Osteoblast (primary cell): ENCODE results near the gene CENPF. TPM values are rescaled to one million over a fixed set of nuclear protein-coding genes. Genes with fewer than 3 reads are reported as not detected.
"Not testable (repeated sequence)": the region's sequence is repeated elsewhere in the genome, so short reads cannot be mapped to it uniquely, and the experiment has no call there.

ENCODE experiments used
- DNase-seq: peaks from one replicate; pipeline ENCODE4 v3.0.0; 2011; ENCODE audit warnings: low spot score, mixed read lengths; ENCODE audit not compliant: insufficient read length; ENCODE audit errors: missing footprints
- H2AFZ ChIP-seq: 2 replicates; pipeline ENCODE4 v1.6.0; 2011; ENCODE audit warnings: mild to moderate bottlenecking, low read length
- H3K27ac ChIP-seq: 2 replicates; pipeline ENCODE4 v1.5.1; 2011; ENCODE audit warnings: mild to moderate bottlenecking, low read depth, low read length, moderate library complexity
- H3K27me3 ChIP-seq: 2 replicates; pipeline ENCODE4 v1.6.0; 2012; ENCODE audit warnings: mild to moderate bottlenecking, control low read depth, inconsistent platforms, low read length, moderate library complexity; ENCODE audit not compliant: insufficient read depth
- H3K36me3 ChIP-seq: 2 replicates; pipeline ENCODE4 v1.5.1; 2011; ENCODE audit warnings: mild to moderate bottlenecking, low read length, control low read depth, moderate library complexity; ENCODE audit not compliant: insufficient read depth
- H3K4me1 ChIP-seq: 2 replicates; pipeline ENCODE4 v1.5.1; 2011; ENCODE audit warnings: mild to moderate bottlenecking, low read length, control low read depth, moderate library complexity; ENCODE audit not compliant: insufficient read depth
- H3K4me2 ChIP-seq: 2 replicates; pipeline ENCODE4 v1.6.0; 2011; ENCODE audit warnings: mild to moderate bottlenecking, low read length; ENCODE audit not compliant: insufficient read depth
- H3K4me3 ChIP-seq: fragments of 200-600 bp; sonication (generic); 3 replicates; pipeline ENCODE4 v1.5.1; 2012; ENCODE audit warnings: mild to moderate bottlenecking, low read length, inconsistent platforms; ENCODE audit not compliant: insufficient read depth
- H3K79me2 ChIP-seq: 2 replicates; pipeline ENCODE4 v1.6.0; 2012; ENCODE audit warnings: mild to moderate bottlenecking, low read length, control low read depth, inconsistent platforms; ENCODE audit not compliant: insufficient read depth
- H3K9me3 ChIP-seq: 2 replicates; pipeline ENCODE4 v1.5.1; 2011; ENCODE audit warnings: low read depth, low read length, control low read depth
- H4K20me1 ChIP-seq: 2 replicates; pipeline ENCODE4 v1.6.0; 2012; ENCODE audit warnings: mild to moderate bottlenecking, low read length, control low read depth; ENCODE audit not compliant: insufficient read depth
- CTCF ChIP-seq: IDR thresholded peaks from 2 replicates; pipeline ENCODE4 v1.5.1; 2011; ENCODE audit warnings: mild to moderate bottlenecking, low read depth, low read length, moderate library complexity; ENCODE audit errors: extremely low read depth
- total RNA-seq: library from RNA; depleted of rRNA; stranded (reverse); fragments of >200 nt; gene quantifications from 2 replicates; pipeline ENCODE4 v1.2.3, GENCODE V29; 2012

Gene CENPF
- total RNA-seq, 1 donor, result 8.3 TPM

GRCh38 chr1:214590696-214591095, 12.3 kb upstream of the CENPF start:
- H3K9me3 ChIP-seq, result no peaks in the 10 kb centered on the region
- no peaks in the 10 kb centered on the region for H3K79me2 ChIP-seq
- no peaks in the 10 kb centered on the region for H4K20me1 ChIP-seq
- no peak overlapping the region for H3K4me2 ChIP-seq
- H3K4me1 ChIP-seq, result no peaks in the 10 kb centered on the region
- H3K36me3 ChIP-seq, result no peaks in the 10 kb centered on the region
- TF ChIP-seq CTCF, result peak; percentile 21
- no peak overlapping the region for H3K4me3 ChIP-seq
- H3K27ac ChIP-seq, result no peak overlapping the region
- no peak overlapping the region for H2AFZ ChIP-seq
- no peaks in the 10 kb centered on the region for H3K27me3 ChIP-seq
- no peak for DNase-seq

- DNase-seq, H3K79me2 ChIP-seq: not testable (repeated sequence)
Measured at GRCh38 chr1:214591918-214592317, 11.1 kb upstream of the CENPF start.

GRCh38 chr1:214593158-214593557, 9.8 kb upstream of the CENPF start:
- Histone ChIP-seq H3K9me3 (no peaks in the 10 kb centered on the region), H3K4me3 (no peak overlapping the region), H3K27ac (no peak overlapping the region), H3K4me2 (no peak overlapping the region), H3K27me3 (no peaks in the 10 kb centered on the region), H3K79me2 (no peaks in the 10 kb centered on the region), H3K4me1 (no peaks in the 10 kb centered on the region), H3K36me3 (no peaks in the 10 kb centered on the region), H4K20me1 (no peaks in the 10 kb centered on the region), H2AFZ (no peak overlapping the region)
- no peak for DNase-seq
- TF ChIP-seq CTCF, result no peak

More at GRCh38 chr1:214591918-214592317, 11.1 kb upstream of the CENPF start:
- not testable (repeated sequence) for H3K36me3 ChIP-seq, H3K27ac ChIP-seq, H3K4me1 ChIP-seq, H2AFZ ChIP-seq, H3K4me2 ChIP-seq, H4K20me1 ChIP-seq, H3K9me3 ChIP-seq, H3K27me3 ChIP-seq, H3K4me3 ChIP-seq

- Histone ChIP-seq H3K4me3 (peak overlapping the region; percentile 94), H3K27me3 (no peaks in the 10 kb centered on the region), H3K36me3 (no peaks in the 10 kb centered on the region), H3K9me3 (no peaks in the 10 kb centered on the region), H2AFZ (peak overlapping the region; percentile 92), H3K79me2 (peaks cover 53% of the 10 kb centered on the region), H4K20me1 (no peaks in the 10 kb centered on the region), H3K4me2 (peak overlapping the region; percentile 99), H3K4me1 (peaks cover 23% of the 10 kb centered on the region), H3K27ac (peak overlapping the region; percentile 82)
- TF ChIP-seq CTCF, result no peak
- DNase-seq, result peak; percentile 86
Measured at GRCh38 chr1:214603819-214604252, 841 bp downstream of the CENPF start.
